CD1c-positive myeloid dendritic cell (primary cell): ENCODE results near the gene ZNF385B.

Source experiments
- DNase-seq: peaks from one replicate; pipeline ENCODE4 v3.0.0-alpha.2; 2016; ENCODE audit errors: extremely low spot score

Gene ZNF385B

DNA sequence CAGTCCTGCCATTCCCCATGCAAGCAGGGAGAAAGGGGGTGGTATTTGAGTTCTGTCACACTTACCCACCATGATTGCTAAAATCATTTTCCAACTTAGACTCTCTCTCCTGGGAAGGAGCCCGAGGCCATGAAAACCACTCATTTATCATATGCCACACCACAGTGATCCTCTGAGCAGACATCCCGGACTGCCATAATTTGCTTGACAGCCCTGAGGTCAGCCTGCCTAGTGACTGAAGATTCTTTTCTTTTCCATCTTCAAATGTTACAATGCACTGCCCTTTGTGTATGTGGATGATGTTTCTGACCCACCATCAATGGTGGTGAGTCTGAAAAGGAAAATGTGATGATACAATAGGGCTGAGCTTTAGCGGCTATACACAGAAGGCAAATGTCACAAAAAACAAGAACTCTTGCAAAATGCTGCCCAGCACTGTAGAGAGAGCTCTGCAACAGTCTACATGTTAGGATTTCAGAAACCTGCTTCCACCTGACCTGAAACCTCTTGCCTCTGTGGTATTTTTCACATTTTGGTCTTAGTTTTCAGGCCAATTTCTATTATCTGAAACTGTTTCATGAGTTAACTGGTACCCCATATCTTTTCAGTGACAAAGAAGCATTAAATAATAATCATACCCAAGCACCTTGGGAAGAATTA lies 272.8 kb downstream of the ZNF385B start:
- DNase-seq: no peak

DNA sequence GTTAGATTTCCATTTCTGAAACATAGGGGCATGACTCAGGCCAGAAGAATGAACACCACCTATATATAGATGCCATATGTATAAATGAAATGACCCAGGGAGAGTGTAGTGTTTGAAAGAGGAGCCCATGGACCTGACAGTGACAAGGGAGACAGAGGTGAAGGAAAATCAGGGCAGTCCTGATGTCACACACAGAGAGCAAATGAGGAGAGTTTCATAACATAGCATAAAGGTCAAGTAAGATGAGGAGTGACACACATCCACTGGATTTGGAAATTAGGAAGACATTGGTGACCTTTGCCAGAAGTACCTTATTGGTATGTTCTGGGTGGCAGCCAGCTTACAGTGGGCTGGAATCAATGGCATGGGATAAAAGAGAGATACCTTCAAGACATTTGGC lies 276.7 kb downstream of the ZNF385B start:
- no peak for DNase-seq

DNA sequence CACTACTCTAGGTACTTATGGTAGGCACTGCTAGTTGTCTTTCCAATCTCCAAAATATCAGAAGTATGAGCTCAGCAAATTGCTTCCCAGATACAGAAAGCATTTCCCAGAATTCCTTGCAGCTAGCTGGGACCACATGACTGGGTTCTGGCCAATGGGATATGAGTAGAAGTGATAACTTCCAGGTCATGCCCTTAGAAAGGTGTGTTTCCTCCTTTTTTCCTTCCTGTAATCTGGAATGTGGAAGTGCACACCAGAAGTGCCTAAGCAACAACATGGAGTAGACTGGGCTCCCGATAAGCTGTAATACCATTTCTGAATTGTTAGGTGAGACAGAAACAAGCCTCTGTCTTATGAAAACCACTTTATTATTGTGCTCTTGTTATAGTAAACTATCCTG lies 279.8 kb downstream of the ZNF385B start:
- no peak for DNase-seq

DNA sequence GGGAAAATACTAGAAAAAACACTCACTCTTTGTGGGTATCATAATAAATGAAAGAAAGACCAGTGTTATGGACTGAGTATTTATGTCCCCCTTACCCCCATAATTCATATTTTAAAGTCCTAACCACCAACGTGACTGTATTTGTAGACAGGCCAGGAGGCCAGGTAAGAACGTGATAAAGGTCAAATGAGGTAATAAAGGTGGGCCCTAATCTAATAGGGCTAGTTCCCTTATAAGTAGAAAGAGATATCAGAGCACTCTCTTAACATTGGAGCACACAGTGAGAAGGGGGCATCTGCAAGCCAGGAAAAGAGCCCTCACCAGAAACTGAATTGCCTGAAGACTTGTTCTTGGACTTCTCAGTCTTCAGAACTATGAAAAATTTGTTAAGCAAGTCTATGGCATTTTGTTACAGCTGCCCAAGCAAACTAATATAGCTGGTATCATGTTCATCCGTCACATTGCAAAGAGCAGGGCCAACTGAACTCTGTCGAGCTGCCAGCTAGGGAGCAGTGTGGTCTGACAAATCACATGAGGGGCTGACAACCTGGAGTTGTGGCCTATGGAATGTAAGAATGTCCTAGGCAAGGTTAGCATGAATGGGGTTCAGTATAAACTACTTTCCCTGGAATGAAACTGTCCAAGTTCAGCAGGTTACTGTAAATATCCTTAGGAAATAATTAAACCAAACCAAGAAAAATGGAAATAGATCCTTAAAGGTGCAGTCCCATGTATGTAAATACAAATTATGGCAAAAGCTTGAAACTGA lies 280.9 kb downstream of the ZNF385B start:
- DNase-seq: no peak

DNA sequence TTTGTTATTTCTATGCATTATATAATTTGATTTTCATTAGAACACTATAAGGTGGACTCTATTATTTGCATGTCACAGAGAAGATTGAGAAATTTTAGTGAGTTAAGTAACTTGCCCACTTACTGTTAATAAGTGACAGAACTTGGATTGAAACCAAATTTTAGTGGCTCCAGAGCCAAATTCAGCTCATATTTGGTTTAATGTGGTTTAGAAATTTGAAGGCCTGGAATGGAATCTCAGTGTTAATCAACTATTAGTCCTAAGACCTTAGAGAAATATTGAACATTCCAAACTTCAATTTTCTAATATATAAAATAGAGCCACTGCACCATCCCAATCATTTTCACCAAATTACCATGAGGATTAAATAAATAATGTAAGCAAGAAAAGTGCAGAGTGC lies 281.6 kb downstream of the ZNF385B start:
- DNase-seq: no peak

DNA sequence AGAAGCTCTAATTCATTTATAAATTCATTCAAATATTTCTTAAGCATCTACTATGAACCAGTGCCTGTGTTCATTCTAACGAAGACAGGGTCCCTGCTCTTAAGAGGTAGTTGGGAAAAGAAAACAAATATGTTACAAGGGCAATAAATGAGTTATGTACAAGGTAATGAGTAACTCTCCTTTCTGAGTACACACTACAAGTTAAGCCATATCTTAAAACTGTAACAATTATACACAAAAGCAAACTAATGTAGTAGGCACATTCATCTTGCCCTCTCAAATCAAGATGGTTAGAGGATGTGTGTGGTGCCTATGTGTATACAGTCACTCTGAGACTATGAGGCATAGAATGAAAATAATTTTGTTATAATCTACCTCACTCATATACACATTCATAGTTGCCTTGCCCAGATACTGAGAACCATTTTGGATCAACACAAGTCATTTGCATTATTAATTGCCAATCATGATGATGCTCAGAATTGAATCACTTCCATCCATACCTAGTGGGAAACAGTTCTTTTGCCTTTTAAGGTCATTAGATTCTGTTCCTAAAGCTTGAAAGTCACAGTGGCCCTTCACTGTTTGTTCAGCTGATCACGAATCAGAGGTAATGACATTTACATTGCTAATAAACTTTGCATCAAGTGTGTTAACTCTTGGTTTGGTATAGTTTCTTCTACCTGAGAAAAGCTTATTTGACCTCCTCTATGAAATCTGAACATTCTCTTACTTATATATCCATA lies 283.1 kb downstream of the ZNF385B start:
- DNase-seq: no peak

DNA sequence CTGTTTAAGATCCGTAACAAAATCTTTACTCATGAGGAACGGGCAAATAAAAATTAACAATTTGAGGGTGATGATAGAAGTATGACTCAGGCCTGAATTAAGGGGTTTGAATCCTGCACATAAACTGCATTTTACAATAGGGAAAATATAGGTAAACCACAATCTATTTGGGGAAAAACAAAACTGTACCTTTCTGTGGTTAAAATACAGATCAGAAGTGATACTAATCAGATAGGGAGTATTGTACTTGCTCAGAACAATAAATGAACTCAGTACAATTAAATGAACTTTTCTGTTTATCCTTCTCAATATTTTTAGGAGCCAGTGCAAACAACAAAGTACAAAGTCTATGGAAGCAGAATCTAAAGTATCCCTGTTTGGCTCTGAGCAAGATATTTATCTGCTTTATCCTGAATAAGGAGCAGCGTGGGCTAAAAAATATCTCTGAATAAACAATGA lies 287.3 kb downstream of the ZNF385B start:
- no peak for DNase-seq

DNA sequence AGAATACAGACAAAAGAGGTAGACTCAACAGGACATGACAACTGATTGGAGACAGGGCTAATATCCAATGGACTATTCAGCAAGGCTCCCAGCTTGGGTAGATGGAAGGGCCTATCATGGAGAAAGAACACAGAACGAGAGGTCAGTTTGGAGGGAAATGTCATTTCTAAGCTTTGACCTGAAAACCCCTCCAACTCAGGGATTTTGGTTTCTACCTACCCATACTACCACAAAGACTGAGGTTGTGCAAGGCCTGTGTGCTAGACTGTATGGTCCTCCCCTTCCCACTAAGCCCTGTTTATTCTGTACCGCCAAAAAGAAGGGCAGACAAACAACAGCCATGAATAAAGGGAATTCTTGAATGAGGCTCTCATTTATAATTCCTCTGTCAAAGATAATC lies 288.9 kb downstream of the ZNF385B start:
- no peak for DNase-seq

DNA sequence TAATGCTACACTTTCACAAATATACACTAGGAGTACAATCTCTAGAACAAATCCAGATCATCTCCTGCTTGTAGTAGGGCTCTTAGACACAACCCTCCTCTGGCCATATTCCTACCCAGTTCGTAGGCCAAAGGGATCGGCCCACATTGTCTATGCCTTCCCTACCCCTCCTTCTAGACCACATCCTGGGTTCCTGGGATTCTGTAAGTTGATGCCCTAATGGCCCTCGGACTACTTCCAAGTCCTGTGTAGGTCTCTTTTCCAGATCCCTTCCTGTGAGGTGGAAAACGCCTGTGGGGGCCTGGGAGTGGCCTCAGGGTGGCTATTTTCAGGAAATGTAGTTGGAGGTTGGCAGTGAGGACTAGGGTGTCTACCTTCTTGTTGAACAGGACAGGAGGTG lies 289.7 kb downstream of the ZNF385B start:
- DNase-seq: no peak

DNA sequence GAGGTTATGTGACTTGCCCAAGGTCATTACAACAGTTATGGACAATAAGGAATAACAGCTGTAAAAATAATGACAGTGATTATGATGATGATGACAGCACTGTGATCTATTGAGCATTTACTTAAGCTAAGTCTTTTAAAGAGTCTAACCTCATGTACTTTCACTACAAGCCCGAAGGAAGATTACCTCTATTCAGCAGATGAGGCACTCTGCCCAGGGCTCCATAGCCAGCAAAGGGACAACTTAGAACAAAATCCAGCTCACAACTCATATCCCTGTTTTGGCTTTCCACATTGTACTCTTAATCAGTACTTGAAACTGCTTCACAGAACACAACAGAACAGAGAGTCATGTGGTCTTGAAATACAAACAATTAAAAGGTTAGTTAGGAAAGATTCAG lies 290.2 kb downstream of the ZNF385B start:
- DNase-seq: no peak

DNA sequence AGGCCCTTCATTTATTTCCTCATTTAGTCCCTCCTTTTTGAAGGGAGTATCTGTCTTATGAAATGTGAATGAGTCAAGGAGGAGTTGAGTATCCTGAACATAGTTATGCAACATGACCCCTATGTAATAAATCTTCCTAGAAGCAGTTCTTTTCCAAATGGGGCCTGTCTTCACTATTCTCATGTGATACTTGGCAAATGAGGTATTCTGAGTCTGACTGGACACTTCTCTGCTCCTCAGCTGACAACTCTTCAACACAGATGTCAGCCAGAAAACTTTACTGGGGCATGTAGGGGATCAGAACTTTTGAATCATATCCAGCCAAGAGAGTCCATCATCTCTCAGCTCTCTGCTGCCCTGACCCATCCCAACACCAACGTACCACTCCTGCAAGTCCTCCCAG lies 291.6 kb downstream of the ZNF385B start:
- no peak for DNase-seq

DNA sequence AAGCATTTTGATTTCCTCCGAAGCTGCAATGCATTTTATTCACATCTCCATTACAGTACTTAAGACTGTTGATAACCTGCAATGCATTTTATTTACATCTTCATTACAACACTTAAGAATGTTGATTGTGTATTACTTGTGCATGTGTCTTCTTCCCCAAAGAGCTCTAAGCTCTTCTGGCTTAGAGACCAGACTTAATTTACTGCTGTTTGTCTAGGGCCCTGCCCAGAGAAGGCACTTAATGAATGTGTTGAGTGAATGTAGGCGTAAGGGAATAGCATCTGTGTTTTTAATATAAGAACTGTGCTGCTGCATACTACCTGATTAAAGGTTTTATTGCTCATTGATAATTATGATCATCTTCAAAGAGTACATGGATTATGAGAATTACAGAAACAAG lies 295.6 kb downstream of the ZNF385B start:
- no peak for DNase-seq

DNA sequence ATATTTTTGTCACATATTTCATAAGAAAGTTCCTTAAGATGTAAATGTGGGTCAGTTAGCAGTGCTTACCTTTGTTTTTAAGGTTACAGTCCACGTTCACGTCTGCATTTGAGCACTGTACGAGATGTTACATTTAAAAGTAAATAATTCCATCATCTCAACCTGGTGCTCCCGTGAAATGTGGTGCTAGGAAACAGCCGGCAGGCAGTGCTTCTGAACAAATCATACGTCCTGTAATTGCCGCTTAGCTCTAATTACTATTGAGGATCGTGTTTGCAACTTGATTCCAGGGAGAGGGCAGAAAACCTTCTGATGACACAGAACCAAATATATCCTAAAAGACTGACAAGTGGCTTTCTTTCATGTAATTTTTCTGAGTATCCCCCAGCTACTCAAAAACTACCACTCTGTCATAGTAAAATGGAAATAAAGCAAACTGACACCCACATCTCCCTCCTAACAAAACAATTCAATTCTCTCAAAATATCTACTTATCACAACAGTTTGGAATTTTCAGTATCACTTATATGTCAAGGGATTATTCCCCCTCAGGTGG lies 299.0 kb downstream of the ZNF385B start:
- DNase-seq: no peak

DNA sequence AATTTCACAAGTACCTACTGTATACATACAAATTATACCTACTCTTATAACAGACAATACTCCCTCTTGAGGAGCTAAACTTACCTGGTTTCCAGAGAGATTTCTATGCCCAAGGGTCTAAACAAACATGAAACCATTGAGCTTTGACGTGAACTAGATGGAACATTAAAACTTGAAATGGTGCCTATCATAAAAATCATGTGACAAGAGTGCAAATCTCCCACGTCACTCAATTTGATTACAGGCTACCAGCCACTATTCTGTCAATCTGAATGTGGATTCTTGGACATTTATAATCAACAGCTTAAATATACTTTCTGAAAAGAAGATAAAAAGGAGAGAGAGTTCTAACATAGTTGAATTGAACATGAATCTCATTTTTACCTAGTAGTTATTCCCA lies 299.7 kb downstream of the ZNF385B start:
- no peak for DNase-seq

DNA sequence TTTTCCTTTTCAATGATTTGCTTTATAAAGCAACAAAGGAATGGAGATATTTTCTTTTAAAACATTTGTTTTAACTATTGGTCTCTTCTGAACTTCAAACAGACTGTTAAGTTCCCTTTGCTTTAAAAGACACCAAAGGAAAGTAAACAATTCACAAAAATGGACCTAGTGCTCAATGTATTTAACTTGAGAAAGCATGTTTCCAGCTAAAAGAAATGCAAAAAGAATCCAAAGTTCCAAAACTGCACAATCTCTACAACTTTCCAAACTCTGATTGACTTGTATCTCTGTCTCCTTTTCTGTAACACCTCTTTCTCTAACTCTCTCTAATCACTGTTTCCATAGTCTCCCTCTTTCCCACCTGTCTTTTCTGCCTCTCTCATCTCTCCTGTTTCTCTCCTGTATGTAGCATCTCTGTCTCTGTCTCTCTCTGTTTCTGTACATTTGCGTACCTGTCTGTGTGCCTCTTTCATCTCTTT lies 301.1 kb downstream of the ZNF385B start:
- DNase-seq: no peak

DNA sequence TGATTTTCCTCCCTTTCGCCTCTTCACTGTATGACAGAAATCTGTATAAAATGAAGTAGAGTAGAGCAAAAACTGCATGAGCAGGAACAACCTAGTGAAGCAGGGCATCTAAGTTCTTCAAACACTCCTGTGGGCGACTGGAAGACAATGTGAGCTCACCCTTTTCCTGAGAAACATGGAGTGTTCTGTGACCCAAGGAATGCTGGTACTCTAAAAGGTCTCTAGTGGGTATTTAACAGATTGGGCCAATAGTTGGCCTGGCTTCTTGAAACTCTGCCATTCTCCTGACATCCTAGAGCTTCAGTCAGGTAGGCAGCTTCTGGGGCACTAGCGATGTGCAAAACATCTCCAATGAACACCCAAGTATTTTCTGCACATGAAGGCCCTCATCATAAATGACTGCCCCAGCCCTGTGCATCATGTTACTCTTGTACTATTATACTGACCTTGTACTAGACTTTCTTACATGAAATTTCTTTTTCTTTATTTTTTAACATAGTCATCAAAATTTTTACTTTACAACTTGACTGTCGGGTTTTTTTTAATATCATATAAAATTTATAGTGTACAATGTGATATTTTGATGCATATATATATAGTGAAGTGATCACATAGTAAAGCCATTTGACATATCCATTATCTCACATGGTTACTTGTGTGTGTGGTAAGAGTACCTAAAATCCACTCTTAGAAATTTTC lies 302.2 kb downstream of the ZNF385B start:
- DNase-seq: no peak

DNA sequence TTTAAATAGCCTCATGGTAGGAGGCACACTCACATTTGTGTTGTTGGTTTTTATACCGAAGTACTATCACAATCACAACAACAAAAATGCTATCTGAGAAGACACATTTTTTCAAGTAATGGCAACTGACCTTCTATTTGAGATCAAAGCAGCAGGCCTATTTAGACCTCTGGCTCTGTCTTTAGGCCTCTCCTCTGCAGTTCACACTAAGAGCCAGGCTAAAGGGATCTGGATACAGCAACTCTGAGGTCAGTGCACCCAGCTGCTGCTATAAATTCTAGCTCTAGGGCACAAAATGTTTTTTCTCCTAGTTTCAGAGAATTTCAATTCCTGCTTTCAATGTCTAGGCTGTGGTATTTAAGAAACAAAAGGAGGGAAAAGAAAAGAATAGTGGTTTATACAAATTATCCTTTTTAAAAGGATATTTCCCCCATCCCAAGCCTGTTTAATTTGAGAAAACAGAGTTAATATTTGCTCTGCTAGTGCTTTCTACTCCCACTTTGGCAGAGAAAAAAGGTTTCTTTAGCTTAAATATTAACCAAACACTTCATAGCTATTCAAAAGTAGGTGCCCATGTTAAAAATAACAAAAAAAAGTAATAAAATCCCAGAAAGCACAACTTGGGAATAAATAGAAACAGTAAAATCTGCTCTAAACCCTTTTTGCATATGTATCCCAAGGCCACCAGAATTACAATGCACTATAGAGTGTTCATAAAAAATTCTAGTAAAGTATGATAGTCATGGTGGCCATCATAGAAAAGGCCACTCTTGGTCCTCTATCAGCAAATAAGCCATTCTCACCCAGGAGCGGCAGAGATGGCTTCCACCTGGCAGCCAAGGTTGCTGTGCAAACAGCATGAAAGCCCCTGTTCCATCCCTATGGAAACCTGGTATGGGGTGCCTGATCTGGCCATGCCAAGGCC lies 303.1 kb downstream of the ZNF385B start:
- no peak for DNase-seq

DNA sequence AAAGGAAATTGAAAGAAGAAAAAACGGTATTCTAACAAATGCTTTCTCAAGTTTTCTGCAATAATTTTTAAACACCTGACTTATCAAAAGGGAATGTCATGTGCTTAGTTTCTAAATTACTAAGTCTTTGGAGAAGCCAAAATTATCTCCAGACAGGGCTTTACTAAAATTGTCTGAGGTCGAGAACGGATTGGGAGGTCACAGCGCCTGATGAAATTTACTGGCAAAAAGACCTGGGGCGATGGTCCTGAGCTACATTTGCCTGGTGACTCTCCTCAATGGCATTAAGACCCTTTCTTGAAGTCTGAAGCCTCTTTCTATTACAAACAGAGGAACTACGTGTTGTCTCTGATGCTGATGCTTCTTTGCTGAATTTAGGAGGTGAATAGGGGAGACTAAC lies 305.0 kb downstream of the ZNF385B start:
- no peak for DNase-seq

DNA sequence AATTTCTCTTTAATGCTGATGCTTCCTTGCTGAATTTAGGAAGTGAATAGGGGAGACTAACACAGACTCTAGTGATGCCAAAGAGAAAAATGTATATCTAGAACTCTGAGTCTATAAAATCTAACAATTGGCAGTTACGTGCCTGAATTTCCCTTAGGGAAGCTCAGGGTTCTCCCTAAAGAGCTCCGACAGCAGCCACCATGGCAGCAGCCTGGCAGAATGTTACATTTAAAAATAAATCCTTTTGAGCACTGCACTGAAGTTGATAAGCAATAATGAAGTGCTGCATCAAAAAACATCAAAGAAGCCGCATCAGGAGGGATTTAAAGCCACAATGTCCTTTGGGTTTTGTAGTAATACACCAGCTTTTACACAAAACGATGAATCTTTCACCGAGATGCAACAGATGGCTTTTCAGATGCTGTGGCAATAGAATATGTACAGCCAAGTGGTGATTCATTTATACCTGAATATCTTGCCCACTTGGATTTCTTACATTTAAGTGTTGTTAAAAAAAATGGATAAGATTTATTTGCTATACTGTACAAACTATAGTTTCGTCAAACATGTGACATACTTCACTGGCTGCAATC lies 305.6 kb downstream of the ZNF385B start:
- DNase-seq: no peak
